ENCODE results near the gene MSANTD7. TPM values are rescaled to one million over a fixed set of nuclear protein-coding genes. Genes with fewer than 3 reads are reported as not detected.
A peak's percentile ranks its signal among the peaks of the same experiment; 100 is the strongest.
"Not testable (repeated sequence)": the region's sequence is repeated elsewhere in the genome, so short reads cannot be mapped to it uniquely, and the experiment has no call there.

The MSANTD7 gene, protein sequence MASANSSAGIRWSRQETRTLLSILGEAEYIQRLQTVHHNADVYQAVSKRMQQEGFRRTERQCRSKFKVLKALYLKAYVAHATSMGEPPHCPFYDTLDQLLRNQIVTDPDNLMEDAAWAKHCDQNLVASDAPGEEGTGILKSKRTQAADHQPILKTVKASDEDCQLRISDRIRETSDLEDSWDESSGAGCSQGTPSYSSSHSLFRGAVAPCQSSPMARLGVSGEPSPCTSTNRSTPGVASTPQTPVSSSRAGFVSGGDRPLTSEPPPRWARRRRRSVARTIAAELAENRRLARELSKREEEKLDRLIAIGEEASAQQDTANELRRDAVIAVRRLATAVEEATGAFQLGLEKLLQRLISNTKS
- polyA plus RNA-seq (ENCODE audit: insufficient read length in 3 of 3), result 10 to 100 TPM; 14.4 to 18.1 (median 17.8) TPM
- long read RNA-seq, donor 1, full-length matches to known transcripts, result 2 of 2 reads
- long read RNA-seq, donor 1, partial matches to known transcripts, result 0 of 2 reads
- long read RNA-seq, donor 1, other reads (novel, unspliced or antisense), result 0 of 2 reads
- long read RNA-seq, donor 2, full-length matches to known transcripts, result 3 of 3 reads
- long read RNA-seq, donor 2, partial matches to known transcripts, result 0 of 3 reads
- long read RNA-seq, donor 2, other reads (novel, unspliced or antisense), result 0 of 3 reads
- long read RNA-seq, donor 3, full-length matches to known transcripts, result 4 of 4 reads
- long read RNA-seq, donor 3, partial matches to known transcripts, result 0 of 4 reads
- long read RNA-seq, donor 3, other reads (novel, unspliced or antisense), result 0 of 4 reads
- long read RNA-seq, donor 4, full-length matches to known transcripts, result 6 of 6 reads
- long read RNA-seq, donor 4, partial matches to known transcripts, result 0 of 6 reads
- long read RNA-seq, donor 4, other reads (novel, unspliced or antisense), result 0 of 6 reads
- long read RNA-seq, donor 5, full-length matches to known transcripts, result 3 of 3 reads
- long read RNA-seq, donor 5, partial matches to known transcripts, result 0 of 3 reads
- long read RNA-seq, donor 5, other reads (novel, unspliced or antisense), result 0 of 3 reads
- long read RNA-seq, donor 6, full-length matches to known transcripts, result 4 of 22 reads
- long read RNA-seq, donor 6, partial matches to known transcripts, result 18 of 22 reads
- long read RNA-seq, donor 6, other reads (novel, unspliced or antisense), result 0 of 22 reads
- long read RNA-seq, donor 7, full-length matches to known transcripts, result 2 of 8 reads
- long read RNA-seq, donor 7, partial matches to known transcripts, result 6 of 8 reads
- long read RNA-seq, donor 7, other reads (novel, unspliced or antisense), result 0 of 8 reads
- long read RNA-seq, donor 8, full-length matches to known transcripts, result 2 of 2 reads
- long read RNA-seq, donor 8, partial matches to known transcripts, result 0 of 2 reads
- long read RNA-seq, donor 8, other reads (novel, unspliced or antisense), result 0 of 2 reads
- long read RNA-seq, donor 9, full-length matches to known transcripts, result 5 of 11 reads
- long read RNA-seq, donor 9, partial matches to known transcripts, result 6 of 11 reads
- long read RNA-seq, donor 9, other reads (novel, unspliced or antisense), result 0 of 11 reads
- long read RNA-seq, donor 10, full-length matches to known transcripts, result 2 of 2 reads
- long read RNA-seq, donor 10, partial matches to known transcripts, result 0 of 2 reads
- long read RNA-seq, donor 10, other reads (novel, unspliced or antisense), result 0 of 2 reads
- long read RNA-seq, donor 11, full-length matches to known transcripts, result 3 of 9 reads
- long read RNA-seq, donor 11, partial matches to known transcripts, result 6 of 9 reads
- long read RNA-seq, donor 11, other reads (novel, unspliced or antisense), result 0 of 9 reads
- long read RNA-seq, donor 12, full-length matches to known transcripts, result 8 of 8 reads
- long read RNA-seq, donor 12, partial matches to known transcripts, result 0 of 8 reads
- long read RNA-seq, donor 12, other reads (novel, unspliced or antisense), result 0 of 8 reads
- long read RNA-seq, donor 13, full-length matches to known transcripts, result 2 of 2 reads
- long read RNA-seq, donor 13, partial matches to known transcripts, result 0 of 2 reads
- long read RNA-seq, donor 13, other reads (novel, unspliced or antisense), result 0 of 2 reads
- long read RNA-seq, donor 14, result 0 reads
- long read RNA-seq, donor 15, full-length matches to known transcripts, result 1 of 1 reads
- long read RNA-seq, donor 15, partial matches to known transcripts, result 0 of 1 reads
- long read RNA-seq, donor 15, other reads (novel, unspliced or antisense), result 0 of 1 reads
- long read RNA-seq, donor 16, full-length matches to known transcripts, result 4 of 4 reads
- long read RNA-seq, donor 16, partial matches to known transcripts, result 0 of 4 reads
- long read RNA-seq, donor 16, other reads (novel, unspliced or antisense), result 0 of 4 reads

DNA sequence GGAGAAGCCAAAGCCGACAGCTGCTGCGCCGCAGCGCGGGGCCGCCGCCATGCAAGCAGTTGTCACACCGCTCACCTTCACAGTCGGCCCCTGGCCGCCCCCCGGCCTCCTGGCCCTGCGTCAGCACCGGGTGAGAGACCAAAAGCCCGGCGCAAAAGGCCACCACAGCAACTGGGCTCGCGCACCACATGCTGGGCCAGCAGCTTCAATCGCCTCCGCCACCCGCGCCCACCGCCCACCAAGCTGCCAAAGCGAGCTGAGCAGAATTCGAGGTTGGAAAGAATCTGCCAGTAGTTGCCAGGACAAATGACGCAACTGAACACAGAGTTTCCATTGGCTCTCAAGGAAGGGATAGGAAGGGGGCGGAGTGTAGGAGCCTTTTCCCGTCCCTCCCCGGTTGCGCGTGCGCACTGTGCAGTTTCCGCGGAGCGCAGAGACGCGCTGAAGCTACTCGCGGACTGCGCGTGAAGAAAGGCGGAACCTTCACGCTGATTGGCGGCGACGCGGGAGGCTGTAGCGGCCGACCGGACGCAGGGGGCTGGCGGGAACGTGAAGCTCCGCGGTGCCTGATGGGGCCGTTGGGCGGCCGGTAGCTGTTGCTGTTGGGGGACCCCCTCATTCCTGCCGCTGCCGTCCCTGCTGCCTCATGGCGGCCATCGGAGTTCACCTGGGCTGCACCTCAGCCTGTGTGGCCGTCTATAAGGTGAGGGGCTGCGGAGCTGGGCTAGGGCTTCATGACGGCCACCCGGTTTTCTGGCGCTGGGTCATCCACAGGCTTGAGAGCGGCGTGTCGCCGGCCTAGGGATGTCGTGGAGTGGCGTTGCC is at the start of gene MSANTD7, which contains the start of the genes CDNF and HSPA14:
Gene MSANTD7, plus strand, starts transcription at position 550 of the 825 bp plus-strand sequence. CDS start 3,979 bp downstream, outside the sequence.
Gene CDNF, minus strand, starts transcription at position 281 of the 825 bp plus-strand sequence. Its CDS starts 91 bp downstream, at position 190.
Gene HSPA14, plus strand, starts transcription at position 550 of the 825 bp plus-strand sequence. Its CDS starts 97 bp downstream, at position 647.
- peak; percentile 99 for DNase-seq

DNA sequence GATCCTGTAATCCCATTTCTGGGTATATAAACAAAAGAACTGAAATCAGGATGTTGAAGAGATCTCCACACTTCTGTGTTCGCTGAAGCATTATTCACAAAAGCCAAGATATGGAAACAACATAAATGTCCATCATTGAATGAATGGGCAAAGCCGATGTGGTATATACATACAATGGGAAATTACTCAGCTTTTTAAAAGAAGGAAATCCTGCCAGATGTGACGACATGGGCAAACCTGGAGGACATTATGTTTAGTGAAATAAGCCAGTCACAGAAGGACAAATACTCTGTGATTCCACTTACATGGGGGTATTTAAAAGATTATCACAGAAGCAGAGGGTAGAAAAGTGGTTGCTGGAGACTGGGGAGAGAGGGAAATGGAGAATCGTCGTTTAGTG is 39.5 kb upstream of the MSANTD7 start:
- DNase-seq, result no peak

DNA sequence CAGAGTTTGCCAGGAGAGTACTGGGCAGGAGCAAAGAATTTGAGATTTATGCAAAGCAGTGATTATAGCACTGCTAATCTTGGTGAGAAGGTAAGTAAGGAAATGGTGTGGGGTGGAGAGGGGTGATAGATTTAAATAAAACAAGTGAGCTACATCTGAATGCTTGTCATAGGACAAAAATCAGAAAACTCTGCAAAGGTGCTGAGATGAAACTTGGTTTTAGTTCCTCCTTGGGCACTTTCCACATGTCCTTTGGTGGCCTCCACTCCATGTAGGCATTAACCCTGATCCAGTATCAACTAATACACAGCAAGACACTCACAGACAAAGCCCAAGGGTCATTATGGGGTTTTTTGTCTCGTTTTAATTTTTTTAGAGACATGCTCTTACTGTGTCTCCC is 37.7 kb upstream of the MSANTD7 start:
- no peak for DNase-seq

DNA sequence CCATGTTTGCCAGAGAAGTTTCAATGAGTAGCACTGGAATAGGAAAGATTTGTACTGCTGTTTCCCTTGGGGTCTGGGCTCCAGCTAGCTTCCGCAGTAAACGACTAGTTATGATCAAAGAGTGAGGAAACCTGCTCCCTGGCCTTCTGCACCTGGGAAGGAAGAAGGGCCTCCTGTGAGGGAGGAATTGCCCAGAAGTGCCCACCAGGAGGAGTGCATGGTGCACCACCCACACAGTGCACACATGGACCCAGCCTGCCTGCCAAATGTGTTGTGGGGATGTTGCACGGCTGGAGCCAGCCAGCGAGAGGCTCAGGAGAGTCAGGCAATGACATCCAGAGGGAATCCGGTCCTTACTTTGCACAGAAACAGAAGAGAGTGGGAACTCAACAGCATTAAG is 36.4 kb upstream of the MSANTD7 start:
- DNase-seq, result no peak

DNA sequence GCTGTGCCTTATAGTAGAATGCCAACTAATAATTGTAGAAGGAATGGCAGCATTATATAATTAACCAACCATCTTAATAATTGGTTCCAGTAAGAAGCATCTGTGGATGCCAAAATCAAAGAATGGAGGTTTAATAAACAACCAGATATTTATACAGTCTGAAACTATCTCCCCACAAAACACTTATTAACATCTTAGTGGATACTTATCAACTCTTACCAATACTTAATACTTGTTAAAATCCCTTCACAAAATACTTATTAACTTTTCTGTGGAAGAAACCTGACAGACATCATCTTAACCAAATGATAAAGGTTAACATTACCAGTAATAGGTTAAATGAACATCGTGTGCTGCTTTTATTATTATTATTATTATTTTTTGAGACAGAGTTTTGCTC is 34.3 kb upstream of the MSANTD7 start:
- DNase-seq, result no peak

DNA sequence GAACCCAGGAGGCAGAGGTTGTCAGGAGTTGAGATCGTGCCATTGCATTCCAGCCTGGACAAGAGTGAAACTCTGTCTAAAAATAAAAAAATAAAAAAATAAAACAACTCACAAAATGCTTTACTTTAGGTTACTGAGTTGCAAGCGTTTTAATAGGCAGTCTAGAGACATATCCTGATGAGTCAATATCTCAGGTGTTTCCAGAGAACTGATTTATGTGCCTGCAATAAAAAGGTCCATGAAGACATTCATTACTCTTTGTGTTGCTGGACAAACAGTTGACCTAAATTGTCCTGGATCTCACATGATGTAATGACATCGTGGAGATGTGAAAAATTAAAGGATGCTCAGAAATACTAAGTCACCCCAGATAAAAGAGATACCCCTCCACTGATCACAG is 31.8 kb upstream of the MSANTD7 start:
- no peak for DNase-seq

DNA sequence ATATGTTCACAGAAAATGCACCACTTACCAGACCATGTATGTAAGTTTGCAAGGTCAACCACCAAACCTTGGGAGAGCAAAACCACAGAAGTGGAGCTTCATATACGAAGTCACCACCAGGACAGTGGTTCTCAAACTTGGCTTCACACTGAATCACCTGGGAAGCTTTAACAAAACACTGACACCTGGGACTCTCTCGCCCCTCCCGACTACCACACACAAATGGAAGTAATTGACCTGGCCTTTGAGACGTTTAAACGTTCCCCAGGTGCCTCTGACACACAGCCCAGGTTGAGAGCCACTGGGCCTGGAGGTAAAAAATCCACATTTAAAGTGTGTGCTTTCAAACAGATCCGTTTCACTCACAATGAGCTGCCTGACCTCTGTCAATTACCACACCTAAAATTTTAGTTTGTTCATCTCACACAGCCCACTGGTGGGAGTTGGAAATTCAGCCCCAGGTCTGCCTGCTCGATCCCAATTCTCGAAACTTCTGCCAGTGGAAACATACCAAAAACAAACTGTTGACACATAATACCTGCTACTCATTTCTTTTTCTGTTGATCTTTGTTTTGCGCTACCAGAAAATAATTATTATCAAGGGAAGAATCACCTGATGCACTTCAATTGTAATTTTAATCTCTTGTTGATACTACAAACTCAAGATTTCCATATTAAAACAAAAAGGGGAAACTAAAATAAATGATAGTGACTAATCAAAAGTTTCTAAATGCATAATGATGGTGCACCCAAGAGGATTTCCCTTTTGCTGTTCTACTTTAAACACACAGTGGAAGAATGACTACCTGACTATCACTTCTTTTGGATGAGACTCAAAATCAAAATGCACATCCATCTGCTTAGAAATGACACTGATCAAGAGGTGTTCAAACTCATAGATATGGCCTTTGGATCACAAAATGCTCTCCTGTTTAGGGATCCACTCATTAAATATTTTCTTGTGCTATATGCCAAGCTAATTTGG is 26.8 kb upstream of the MSANTD7 start:
- no peak for DNase-seq

DNA sequence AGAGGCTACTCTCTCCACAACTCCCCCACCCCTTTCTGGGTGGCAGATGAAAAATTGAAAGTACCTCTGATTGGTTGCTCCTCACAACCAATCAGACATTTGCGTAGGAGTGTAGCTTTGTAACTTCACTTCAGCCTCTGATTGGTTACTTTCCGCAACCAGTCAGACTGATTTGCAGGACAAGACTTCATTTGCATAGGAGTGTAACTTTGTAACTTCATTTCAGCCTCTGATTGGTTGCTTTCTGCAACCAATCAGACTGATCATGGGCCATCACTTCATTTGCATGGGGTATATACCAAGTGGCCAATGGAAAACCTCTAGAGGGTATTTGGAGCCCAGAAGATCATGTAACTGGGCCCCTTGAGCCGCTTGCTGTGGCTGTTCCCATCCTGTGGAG is 25.8 kb upstream of the MSANTD7 start:
- no peak for DNase-seq

DNA sequence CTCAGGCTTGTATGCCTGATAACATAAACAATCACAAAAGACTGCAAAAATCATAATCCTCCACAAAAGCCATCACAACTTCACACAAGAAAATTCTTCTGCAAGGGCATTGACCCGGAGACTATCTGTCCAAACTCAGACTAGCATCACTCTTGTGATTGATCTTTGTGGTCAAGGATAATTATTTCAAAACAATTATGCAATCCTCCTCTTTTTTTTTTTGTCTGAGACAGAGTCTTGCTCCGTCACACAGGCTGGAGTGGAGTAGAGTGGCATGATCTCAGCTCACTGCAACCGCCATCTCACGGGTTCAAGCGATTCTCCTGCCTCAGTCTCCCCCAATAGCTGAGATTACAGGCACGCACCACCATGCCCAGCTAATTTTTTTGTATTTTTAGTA is 22.4 kb upstream of the MSANTD7 start:
- DNase-seq, result no peak

DNA sequence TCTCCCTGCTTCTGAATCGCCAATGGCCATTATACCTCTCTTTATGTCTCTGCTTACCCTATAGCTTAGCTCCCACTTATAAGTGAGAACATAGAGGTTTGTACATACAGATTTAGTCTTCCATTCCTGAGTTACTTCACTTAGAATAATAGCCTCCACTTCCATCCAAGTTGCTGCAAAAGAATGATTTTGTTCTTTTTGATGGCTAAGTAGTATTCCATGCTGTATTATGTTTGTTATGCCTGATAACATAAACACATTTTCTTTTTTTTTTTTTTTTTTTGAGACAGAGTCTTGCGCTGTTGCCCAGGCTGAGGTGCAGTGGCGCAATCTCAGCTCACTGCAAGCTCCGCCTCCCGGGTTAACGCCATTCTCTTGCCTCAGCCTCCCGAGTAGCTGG is 21.4 kb upstream of the MSANTD7 start:
- not testable (repeated sequence) for DNase-seq

DNA sequence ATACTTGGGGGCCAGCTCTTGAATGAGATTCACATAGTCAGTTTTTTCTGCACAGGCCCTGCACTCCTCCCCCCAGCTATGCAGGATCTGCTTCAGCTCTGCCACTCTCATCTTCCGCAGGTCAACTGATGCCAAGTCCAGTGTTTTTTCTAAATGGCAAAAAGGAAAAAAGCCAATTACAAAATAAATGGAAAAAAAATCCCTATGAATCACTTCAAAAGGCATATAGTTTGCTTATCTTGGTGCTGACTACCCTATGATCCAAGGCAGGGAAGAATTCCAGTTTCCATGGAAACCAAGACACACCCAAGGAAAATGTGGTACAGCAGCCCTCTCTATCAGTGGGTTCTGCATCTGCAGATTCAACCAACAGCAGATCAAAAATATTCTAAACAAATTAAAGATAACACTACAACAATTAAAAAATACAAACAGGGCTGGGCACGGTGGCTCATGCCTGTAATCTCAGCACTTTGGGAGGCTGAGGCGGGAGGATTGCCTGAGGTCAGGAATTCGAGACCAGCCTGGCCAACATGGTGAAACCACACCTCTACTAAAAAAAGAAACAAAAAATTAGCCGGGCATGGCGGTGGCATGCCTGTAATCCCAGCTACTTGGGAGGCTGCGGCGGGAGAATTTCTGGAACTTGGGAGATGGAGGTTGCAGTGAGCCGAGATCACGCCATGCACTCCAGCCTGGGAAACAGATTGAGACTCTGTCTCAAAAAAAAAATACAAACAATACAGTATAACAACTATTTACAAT is 17.9 kb upstream of the MSANTD7 start:
- DNase-seq, result no peak

DNA sequence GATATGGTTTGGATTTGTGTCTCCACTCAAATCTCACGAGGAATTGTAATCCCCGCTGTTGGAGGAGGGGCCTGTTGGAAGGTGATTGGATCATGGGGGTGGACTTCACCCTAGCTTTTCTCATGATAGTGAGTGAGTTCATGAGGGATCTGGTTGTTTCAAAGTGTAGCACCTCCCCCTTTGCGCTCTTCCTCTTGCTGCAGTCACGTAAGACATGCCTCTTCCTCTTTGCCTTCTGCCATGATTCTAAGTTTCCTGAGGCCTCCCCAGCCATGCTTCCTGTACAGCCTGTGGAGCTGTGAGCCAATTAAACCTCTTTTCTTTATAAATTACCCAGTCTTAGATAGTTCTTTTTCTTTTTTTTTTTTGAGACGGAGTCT is 17.3 kb upstream of the MSANTD7 start:
- DNase-seq, result no peak

DNA sequence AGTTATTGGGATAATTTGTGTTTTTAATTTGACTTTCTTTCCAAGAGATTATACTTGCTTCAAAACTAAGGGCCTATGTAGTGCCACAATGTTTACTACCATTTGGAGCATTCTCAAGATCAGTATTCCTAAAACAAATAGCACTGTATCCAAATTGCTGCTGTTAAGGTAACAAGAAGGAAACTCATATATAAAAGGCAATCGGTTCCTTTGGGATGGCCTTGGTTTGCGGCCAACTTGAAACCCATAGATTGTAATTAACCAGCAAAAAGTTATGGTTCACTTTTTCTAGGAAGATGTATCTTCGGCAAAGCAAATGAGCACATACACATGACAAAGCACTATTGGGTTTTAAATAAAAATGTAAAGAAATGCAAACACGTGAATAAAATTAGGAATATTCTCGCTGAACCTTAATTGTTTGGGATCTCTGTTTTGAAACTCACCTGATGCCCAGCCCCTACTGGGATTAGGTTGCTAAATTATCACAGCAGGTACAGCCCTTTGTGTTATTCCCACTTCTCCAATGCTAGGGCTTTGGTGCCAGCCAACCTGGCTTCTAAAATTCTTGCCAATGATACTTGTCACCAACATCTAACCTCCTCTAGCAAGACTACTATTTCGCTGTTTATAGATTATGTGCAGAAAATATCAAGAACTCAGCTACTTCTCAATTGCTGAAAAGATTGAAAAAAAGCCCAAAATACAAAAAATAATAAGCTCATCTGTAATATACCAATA is 16.3 kb upstream of the MSANTD7 start:
- no peak for DNase-seq

DNA sequence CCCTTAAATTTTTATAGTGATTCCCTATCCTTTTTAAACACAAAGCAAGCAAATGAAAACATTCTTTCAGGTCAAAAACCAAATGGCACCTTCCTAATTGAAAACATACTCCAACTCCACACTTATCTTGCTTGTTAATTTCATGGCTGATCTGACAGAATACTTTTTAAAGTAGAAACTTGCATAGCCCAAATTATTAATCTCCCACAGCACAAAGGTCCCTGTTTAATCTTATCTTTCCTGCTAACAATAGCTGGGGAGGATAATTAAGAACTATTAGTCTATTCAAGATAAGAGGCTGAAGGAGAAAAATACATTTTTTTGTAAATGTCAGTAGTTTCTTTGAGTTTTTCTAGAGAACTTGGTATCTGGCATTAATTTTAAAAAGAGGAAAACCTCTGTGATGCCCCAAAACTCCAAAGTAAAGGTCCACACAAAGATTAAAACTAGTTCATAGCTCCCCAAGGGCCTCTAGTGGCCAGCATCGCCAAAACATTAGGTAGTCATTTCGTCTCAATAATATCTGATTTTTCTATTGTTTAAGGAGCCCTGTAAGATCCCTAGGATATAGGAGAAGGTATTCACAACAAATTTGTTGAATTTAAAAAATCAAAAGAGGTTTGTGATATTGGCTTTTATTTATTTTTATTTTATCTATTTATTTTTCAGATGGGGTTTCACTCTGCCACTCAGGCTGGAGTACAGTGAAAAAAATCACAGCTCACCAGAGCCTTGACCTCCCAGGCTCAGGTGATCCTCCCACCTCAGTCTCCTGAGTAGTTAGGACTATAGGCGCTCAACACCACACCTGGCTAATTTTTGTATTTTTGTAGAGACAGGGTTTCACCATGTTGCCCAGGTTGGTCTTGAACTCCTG is 15.0 kb upstream of the MSANTD7 start:
- DNase-seq, result peak; percentile 34

DNA sequence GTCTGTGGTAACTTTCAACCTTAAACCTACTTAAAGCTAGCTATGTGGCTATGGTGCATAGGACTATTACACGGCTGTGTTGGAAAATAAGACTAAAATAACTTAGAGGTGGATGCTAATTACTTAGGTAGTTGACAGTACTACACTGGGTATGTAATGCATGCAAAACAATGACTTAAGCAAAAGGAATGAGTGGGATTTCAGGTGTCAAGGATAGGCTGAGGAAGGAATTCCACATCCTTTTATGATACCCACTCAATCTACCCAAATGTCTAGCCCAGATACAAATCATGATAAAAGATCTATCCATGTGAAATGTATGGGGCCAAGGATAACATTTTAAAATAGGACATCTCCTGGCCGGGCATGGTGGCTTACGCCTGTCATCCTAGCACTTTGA is 14.1 kb upstream of the MSANTD7 start:
- no peak for DNase-seq
